ENCODE data around the gene CLCN1. TPM values are rescaled to one million over a fixed set of nuclear protein-coding genes. Genes with fewer than 3 reads are reported as not detected.

CLCN1 gene
- total and polyA plus RNA-seq, 2 of the 4 experiments (the other 2 are of a cell fraction), result not detected

GRCh38 chr7:143299840-143300239 lies 16.1 kb upstream of the CLCN1 start:
- H3K56ac ChIP-seq (ENCODE audit: extremely low read depth, insufficient read depth, low read length), result no peak overlapping the region
- H2BK20ac ChIP-seq (ENCODE audit: low read depth, low read length), result no peak overlapping the region
- no peak overlapping the region for H3K4ac ChIP-seq (ENCODE audit: low read depth, low read length)
- H3K27me3 ChIP-seq (ENCODE audit: control insufficient read depth, insufficient read depth, low read length), result no peaks in the 10 kb centered on the region
- H3K9me1 ChIP-seq (ENCODE audit: insufficient read depth, low read length), result peaks cover 18% of the 10 kb centered on the region
- ChIA-PET POLR2A (ENCODE audit: unreplicated experiment) (no interaction called here), CTCF (interaction anchor here (0.8 to 2.7 kb wide), 4 partner anchors 18 to 80 kb away, joined by 3 to 12 read pairs (median 4); no protein-coding TSS in a partner anchor)
- in situ Hi-C loops (cut with MboI; ENCODE audit: low sequenced_read_pairs) (loop anchor here (5.0 kb wide), 1 partner anchor 67 kb away; no protein-coding TSS in a partner anchor), dilution Hi-C loops (cut with HindIII; ENCODE audit: low sequenced_read_pairs, unreplicated experiment) (no loop called here), intact Hi-C loops (cut with micrococcal nuclease) (no loop called here)
- H2AFZ ChIP-seq (replicated peaks; ENCODE audit: low read length, poor library complexity), result no peak overlapping the region
- H4K8ac ChIP-seq (ENCODE audit: low read depth in 2 of 2, low read length in 2 of 2), result no peak overlapping the region
- H2BK120ac ChIP-seq (ENCODE audit: low read depth, low read length), result no peak overlapping the region; the same call in 1 of the 2 replicates
- peak overlapping the region; percentile 9 for H2BK5ac ChIP-seq (ENCODE audit: low read depth, low read length, poor library complexity, severe bottlenecking)
- peaks cover 18% of the 10 kb centered on the region for H3K4me1 ChIP-seq (ENCODE audit: control insufficient read depth, insufficient read depth, low read length)
- H3K36me3 ChIP-seq (ENCODE audit: control insufficient read depth, insufficient read depth, low read length), result peaks cover 43% of the 10 kb centered on the region
- H4K91ac ChIP-seq (ENCODE audit: insufficient read depth, low read depth, low read length), result peak overlapping the region; percentile 32; the same call in 1 of the 2 replicates
- BruUV-seq (replicated peaks), result no TSS peak
- H3K14ac ChIP-seq (replicated peaks; ENCODE audit: low read depth, low read length), result no peak overlapping the region
- no peak overlapping the region for H3K9ac ChIP-seq (ENCODE audit: low read depth, low read length)
- no peak overlapping the region for H2AK9ac ChIP-seq (replicated peaks; ENCODE audit: low read depth, low read length, poor library complexity)
- WGBS, 2 experiments (ENCODE audit: extremely low coverage in 2 of 2, insufficient read length in 1 of 2), result no CpG with 5 or more reads among the region's 8 CpGs
- peaks cover 17 to 45% of the 10 kb centered on the region in 2 experiments for H3K79me1 ChIP-seq (ENCODE audit: low read depth in 1 of 2, low read length in 2 of 2)
- no peak overlapping the region for H3K27ac ChIP-seq (ENCODE audit: insufficient read depth, low read length)
- no peak overlapping the region for H3K18ac ChIP-seq (ENCODE audit: low read depth, low read length)
- H3K23ac ChIP-seq (ENCODE audit: low read depth, low read length), result no peak overlapping the region
- peak overlapping the region; percentile 11 for H3K4me2 ChIP-seq (ENCODE audit: low read depth, low read length)
- TF ChIP-seq BHLHE40 (IDR thresholded peaks at IDR 0.05; ENCODE audit: low read depth, low read length) (no peak), CTCF (conservative IDR thresholded peaks at IDR 0.05; ENCODE audit: low read depth, low read length) (peak; percentile 35)
- no peak overlapping the region for H3K4me3 ChIP-seq (ENCODE audit: insufficient read depth, low read depth, low read length)
- H4K5ac ChIP-seq (ENCODE audit: low read depth, low read length), result no peak overlapping the region
- peaks cover 18% of the 10 kb centered on the region for H4K20me1 ChIP-seq (ENCODE audit: insufficient read depth, low read length)
- H2AK5ac ChIP-seq (ENCODE audit: low read depth, low read length), result peak overlapping the region; percentile 62
- no peak; the same call in 1 of the 2 replicates for ATAC-seq (ENCODE audit: low read depth)
- no peak overlapping the region for H2BK15ac ChIP-seq (ENCODE audit: low read depth, low read length)
- no peaks in the 10 kb centered on the region for H3K9me3 ChIP-seq (ENCODE audit: control insufficient read depth, insufficient read depth, low read length)
- no peak for DNase-seq

Measured in IMR-90 (cell line).